NT2/D1 (cell line): Measurements from ENCODE around the gene MAP9.

Experiments
- SUZ12 ChIP-seq: IDR thresholded peaks from 2 replicates; pipeline ENCODE4 v1.6.1; 2011; ENCODE audit not compliant: insufficient read length, insufficient read depth; ENCODE audit errors: extremely low read depth
- YY1 ChIP-seq: IDR thresholded peaks from 2 replicates; pipeline ENCODE4 v1.6.1; 2011; ENCODE audit not compliant: insufficient read length, insufficient read depth
- ZNF274 ChIP-seq: IDR thresholded peaks from 2 replicates; pipeline ENCODE4 v1.6.1; 2011; ENCODE audit warnings: mild to moderate bottlenecking, low read depth, low read length

DNA sequence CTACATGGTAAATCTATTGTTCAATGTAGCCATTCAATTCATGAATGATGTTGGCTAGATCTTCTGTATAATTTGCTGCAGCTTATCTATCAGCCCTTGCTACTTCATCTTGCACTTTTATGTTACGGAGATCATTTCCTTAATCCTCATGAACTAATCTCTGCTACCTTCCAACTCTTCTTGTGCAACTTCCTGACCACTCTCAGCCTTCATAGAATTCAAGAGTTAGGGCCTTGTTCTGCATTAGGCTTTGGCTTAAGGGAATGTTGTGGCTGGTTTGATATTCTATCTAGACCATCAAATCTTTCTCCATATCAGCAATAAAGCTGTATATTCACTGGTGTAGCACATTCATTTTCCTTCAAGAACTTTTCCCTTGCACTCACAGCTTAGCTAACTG lies 36.7 kb upstream of the MAP9 start:
- TF ChIP-seq YY1 (no peak), ZNF274 (no peak), SUZ12 (no peak)
